Measurements from ENCODE around the gene GABRA4.

DNA sequence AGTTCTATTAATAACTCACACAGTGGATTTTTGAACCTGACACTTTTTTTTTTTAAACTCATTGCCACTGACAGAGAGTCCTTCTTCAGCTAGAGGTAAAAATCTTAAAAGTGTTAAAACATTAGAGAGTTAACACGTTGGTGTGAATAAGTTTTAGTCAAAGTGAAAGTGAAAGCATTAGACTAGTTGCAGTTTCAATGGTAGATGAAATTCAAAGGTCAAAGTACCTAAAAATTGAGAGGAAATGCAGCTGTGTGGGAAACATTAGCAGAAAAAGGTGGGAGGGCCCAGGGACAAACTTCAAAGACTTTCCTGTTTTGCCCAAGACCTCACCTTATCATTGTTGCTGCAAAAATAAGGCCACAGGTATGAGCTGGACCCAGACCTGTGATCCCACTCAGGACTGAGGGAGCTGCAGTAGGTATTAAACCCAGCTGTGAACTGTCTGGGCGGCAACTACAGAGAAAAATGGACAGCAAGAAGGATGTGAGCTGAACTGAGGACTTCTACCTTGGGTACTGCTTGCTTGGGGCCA, 17.6 kb upstream of the GABRA4 start:
- TF ChIP-seq, protein P1, sequence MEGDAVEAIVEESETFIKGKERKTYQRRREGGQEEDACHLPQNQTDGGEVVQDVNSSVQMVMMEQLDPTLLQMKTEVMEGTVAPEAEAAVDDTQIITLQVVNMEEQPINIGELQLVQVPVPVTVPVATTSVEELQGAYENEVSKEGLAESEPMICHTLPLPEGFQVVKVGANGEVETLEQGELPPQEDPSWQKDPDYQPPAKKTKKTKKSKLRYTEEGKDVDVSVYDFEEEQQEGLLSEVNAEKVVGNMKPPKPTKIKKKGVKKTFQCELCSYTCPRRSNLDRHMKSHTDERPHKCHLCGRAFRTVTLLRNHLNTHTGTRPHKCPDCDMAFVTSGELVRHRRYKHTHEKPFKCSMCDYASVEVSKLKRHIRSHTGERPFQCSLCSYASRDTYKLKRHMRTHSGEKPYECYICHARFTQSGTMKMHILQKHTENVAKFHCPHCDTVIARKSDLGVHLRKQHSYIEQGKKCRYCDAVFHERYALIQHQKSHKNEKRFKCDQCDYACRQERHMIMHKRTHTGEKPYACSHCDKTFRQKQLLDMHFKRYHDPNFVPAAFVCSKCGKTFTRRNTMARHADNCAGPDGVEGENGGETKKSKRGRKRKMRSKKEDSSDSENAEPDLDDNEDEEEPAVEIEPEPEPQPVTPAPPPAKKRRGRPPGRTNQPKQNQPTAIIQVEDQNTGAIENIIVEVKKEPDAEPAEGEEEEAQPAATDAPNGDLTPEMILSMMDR (IDR thresholded peaks at IDR 0.05), result no peak
- no peak for TF ChIP-seq POLR2A (IDR thresholded peaks at IDR 0.05)

Measured in uterus (tissue), 2 donors.